PC-9 (cell line): ENCODE results near the gene AQP3. TPM values are rescaled to one million over a fixed set of nuclear protein-coding genes. Genes with fewer than 3 reads are reported as not detected.

ENCODE experiments used
- BruUV-seq: library from RNA; stranded (reverse); fragments of 400-500 nt; replicated peaks from 2 replicates; lab custom pipeline; 2021; lab: Mats Ljungman, UMichigan
- CTCF ChIA-PET: fragments of 300-600 bp; sonication (Branson Sonifier 250); formaldehyde crosslinking; loops from one replicate; lab custom pipeline; 2022; ENCODE audit warnings: antibody characterized with exemption; lab: Charles Lee
- POLR2A ChIA-PET: fragments of 300-600 bp; sonication (Branson Sonifier 250); formaldehyde crosslinking; loops from one replicate; lab custom pipeline; 2022; ENCODE audit warnings: antibody characterized with exemption; ENCODE audit not compliant: unreplicated experiment; lab: Charles Lee
- DNase-seq, 2 experiments: peaks; one replicate each; pipeline versions ENCODE4 v3.0.0 to v3.0.0-alpha.2; 2015 to 2022; ENCODE audit warnings: mixed read lengths in 1 of 2
- H2AFZ ChIP-seq: fragments of 200-600 bp; sonication (generic); 2 replicates; pipeline ENCODE4 v1.8.1; 2017; ENCODE audit warnings: antibody characterized with exemption
- H3F3A ChIP-seq: fragments of 200-600 bp; sonication (generic); 2 replicates; pipeline ENCODE4 v1.8.1; 2017; ENCODE audit warnings: antibody characterized with exemption, mild to moderate bottlenecking, low read depth; ENCODE audit not compliant: insufficient read depth
- H3K27ac ChIP-seq: fragments of 200-600 bp; sonication (generic); 2 replicates; pipeline ENCODE4 v1.6.1; 2016; ENCODE audit warnings: mixed run types
- H3K27me3 ChIP-seq: fragments of 200-600 bp; sonication (generic); 2 replicates; pipeline ENCODE4 v1.6.1; 2016; ENCODE audit warnings: low read depth, mixed run types; ENCODE audit not compliant: insufficient read depth
- H3K36me3 ChIP-seq: fragments of 200-600 bp; sonication (generic); 2 replicates; pipeline ENCODE4 v1.6.1; 2016; ENCODE audit warnings: low read depth, mixed run types
- H3K4me1 ChIP-seq: fragments of 200-600 bp; sonication (generic); replicated peaks from 2 replicates; pipeline ENCODE4 v1.6.1; 2016; ENCODE audit warnings: mixed run types; ENCODE audit not compliant: insufficient read depth
- H3K4me2 ChIP-seq: fragments of 200-600 bp; sonication (generic); 2 replicates; pipeline ENCODE4 v1.6.1; 2017; ENCODE audit warnings: mixed run types
- H3K4me3 ChIP-seq: fragments of 200-600 bp; sonication (generic); 2 replicates; pipeline ENCODE4 v1.6.1; 2016; ENCODE audit warnings: mixed run types
- H3K79me2 ChIP-seq: fragments of 200-600 bp; sonication (generic); 2 replicates; pipeline ENCODE4 v1.6.1; 2017; ENCODE audit warnings: low read depth, mixed run types
- H3K9me2 ChIP-seq: fragments of 200-600 bp; sonication (generic); 2 replicates; pipeline ENCODE4 v1.8.1; 2017; ENCODE audit warnings: mild to moderate bottlenecking; ENCODE audit not compliant: insufficient read depth
- H3K9me3 ChIP-seq: fragments of 200-600 bp; sonication (generic); 2 replicates; pipeline ENCODE4 v1.8.1; 2016; ENCODE audit warnings: low read depth; ENCODE audit not compliant: insufficient read depth
- H4K20me1 ChIP-seq: fragments of 200-600 bp; sonication (generic); 2 replicates; pipeline ENCODE4 v1.8.1; 2017; ENCODE audit not compliant: insufficient read depth
- EZH2 ChIP-seq: fragments of 200-600 bp; sonication (generic); IDR thresholded peaks from 2 replicates; pipeline ENCODE4 v1.8.0; 2017; ENCODE audit warnings: antibody characterized with exemption, low read depth
- intact Hi-C: fragments of 100-400 bp; cut with micrococcal nuclease; formaldehyde crosslinking; loops from one replicate; pipeline ENCODE4 v1.10.0; 2022; ENCODE audit not compliant: unreplicated experiment
- total RNA-seq: library from RNA; stranded (reverse); gene quantifications from 2 replicates; pipeline ENCODE4 v1.2.3, GENCODE V29; 2021
- TF ChIP-seq, protein P1 (sequence below): fragments of 200-600 bp; sonication (generic); conservative IDR thresholded peaks from 2 replicates; pipeline ENCODE4 v1.6.1; 2017; ENCODE audit warnings: mixed run types, antibody characterized with exemption, mild to moderate bottlenecking, moderate library complexity

The AQP3 gene
- total RNA-seq, 1 experiment from 2014 or later, result 9.9 TPM

DNA sequence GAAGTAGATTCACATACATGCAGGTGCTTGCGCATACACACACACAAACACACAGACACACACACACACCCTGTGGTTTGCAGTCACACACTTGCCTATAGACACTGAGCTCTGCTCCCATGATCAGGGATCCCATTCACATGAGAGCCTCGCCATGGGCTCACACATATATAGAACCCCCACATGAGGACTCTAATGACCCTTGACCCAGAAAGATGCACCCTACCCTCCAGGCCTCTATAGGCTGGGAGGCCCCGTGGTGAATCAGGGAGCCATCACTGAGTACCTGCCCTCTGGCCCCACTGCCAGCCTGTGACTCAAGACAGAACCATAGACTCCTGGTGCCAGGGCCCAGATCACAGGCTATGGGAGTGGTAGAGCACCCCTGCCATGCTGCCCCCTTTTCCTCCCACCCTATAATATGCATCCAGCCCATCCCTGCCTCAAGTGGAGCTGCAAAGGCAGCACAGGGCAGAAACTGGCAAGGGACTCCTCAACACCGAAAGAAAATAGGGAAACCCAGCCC, 3.3 kb upstream of the AQP3 start:
- intact Hi-C loops, result loop anchor here (5.0 kb wide), 1 partner anchor 33 kb away; no protein-coding TSS in a partner anchor
- no peak overlapping the region for H3K4me3 ChIP-seq
- H2AFZ ChIP-seq, result no peak overlapping the region
- POLR2A ChIA-PET, result no interaction called here
- H3K36me3 ChIP-seq, result no peaks in the 10 kb centered on the region
- no peaks in the 10 kb centered on the region for H3K9me2 ChIP-seq
- H3K27me3 ChIP-seq, result no peaks in the 10 kb centered on the region
- CTCF ChIA-PET, result no interaction called here
- H4K20me1 ChIP-seq, result no peaks in the 10 kb centered on the region
- peaks cover 7% of the 10 kb centered on the region; the same call in 1 of the 2 replicates for H3F3A ChIP-seq
- no peak for DNase-seq
- no peaks in the 10 kb centered on the region for H3K79me2 ChIP-seq
- no TSS peak for BruUV-seq
- no peak overlapping the region for H3K27ac ChIP-seq
- no peak overlapping the region for H3K4me2 ChIP-seq
- peaks cover 36% of the 10 kb centered on the region for H3K4me1 ChIP-seq
- TF ChIP-seq, protein P1, sequence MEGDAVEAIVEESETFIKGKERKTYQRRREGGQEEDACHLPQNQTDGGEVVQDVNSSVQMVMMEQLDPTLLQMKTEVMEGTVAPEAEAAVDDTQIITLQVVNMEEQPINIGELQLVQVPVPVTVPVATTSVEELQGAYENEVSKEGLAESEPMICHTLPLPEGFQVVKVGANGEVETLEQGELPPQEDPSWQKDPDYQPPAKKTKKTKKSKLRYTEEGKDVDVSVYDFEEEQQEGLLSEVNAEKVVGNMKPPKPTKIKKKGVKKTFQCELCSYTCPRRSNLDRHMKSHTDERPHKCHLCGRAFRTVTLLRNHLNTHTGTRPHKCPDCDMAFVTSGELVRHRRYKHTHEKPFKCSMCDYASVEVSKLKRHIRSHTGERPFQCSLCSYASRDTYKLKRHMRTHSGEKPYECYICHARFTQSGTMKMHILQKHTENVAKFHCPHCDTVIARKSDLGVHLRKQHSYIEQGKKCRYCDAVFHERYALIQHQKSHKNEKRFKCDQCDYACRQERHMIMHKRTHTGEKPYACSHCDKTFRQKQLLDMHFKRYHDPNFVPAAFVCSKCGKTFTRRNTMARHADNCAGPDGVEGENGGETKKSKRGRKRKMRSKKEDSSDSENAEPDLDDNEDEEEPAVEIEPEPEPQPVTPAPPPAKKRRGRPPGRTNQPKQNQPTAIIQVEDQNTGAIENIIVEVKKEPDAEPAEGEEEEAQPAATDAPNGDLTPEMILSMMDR, result no peak
- TF ChIP-seq EZH2, result no peak
- no peaks in the 10 kb centered on the region for H3K9me3 ChIP-seq

DNA sequence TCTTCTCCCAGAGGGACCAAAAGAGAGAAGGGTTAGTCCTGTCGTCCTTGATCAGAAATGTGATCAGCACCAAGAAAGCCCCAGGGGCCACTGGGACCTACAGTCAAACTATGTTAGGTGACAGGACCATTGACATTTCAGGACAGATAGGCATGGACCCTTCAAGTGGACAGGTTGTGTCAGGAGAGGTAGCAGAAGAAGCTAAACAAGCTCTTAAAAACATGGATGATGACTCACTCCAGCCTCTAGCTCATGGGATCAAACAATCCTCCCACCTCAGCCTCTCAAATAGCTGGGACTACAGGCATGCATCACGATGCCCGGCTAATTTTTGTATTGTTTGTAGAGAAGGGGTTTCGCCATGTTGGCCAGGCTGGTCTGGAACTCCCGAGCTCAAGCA, 2.3 kb upstream of the AQP3 start:
- H3K27ac ChIP-seq, result no peak overlapping the region
- H3K9me3 ChIP-seq, result no peaks in the 10 kb centered on the region
- no peaks in the 10 kb centered on the region for H3K79me2 ChIP-seq
- peaks cover 45% of the 10 kb centered on the region for H3K4me1 ChIP-seq
- no peaks in the 10 kb centered on the region for H3K27me3 ChIP-seq
- DNase-seq, result no peak
- BruUV-seq, result no TSS peak
- intact Hi-C loops, result loop anchor here (5.0 kb wide), 1 partner anchor 32 kb away; no protein-coding TSS in a partner anchor
- no peak overlapping the region for H2AFZ ChIP-seq
- peaks cover 11% of the 10 kb centered on the region; the same call in 1 of the 2 replicates for H3F3A ChIP-seq
- no peaks in the 10 kb centered on the region for H4K20me1 ChIP-seq
- H3K4me2 ChIP-seq, result no peak overlapping the region
- H3K9me2 ChIP-seq, result no peaks in the 10 kb centered on the region
- no peaks in the 10 kb centered on the region for H3K36me3 ChIP-seq
- TF ChIP-seq, protein P1, result no peak
- no peak for TF ChIP-seq EZH2
- no peak overlapping the region for H3K4me3 ChIP-seq
- ChIA-PET CTCF (interaction anchor here (0.8 kb wide), 1 partner anchor 34 kb away, joined by 7 read pairs; no protein-coding TSS in a partner anchor), POLR2A (no interaction called here)

DNA sequence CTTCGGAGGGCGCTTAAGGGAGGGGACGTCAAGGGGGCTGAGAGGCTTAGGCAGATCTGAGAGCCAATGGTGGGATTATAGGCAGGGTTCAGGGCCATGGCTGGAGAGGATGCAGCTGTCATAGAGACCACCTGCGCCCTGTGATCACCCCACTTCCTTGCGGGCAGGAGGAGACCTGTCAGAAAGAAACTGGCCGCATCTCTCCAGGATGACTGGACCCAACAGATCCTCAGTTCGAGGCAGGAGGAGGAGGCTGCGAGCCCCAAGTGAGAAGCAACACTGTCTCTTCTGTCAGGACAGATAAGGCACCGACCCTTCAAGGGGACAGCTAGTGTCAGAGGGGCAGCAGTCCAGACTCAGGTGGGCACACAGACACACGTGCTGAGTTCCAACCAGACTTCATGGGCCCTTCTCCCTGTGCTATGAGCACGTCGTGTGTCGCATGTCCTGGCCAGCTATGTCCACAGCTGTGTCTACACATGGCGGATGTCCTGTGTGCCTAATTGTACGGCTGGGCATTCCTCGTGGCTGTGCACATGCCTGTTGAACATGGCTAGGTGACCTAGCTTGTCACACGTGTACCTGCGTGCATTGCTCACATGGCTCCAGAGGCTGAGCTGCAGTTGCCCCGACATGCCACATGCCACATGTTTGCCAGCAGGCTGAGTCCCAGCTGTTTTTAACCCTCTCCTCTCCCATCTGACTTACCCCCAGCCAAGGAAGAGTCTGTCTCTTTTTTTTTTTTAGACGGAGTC, 583 bp upstream of the AQP3 start:
- Histone ChIP-seq H3K9me3 (no peaks in the 10 kb centered on the region), H3F3A (peaks cover 11% of the 10 kb centered on the region; the same call in 1 of the 2 replicates), H2AFZ (no peak overlapping the region), H3K9me2 (no peaks in the 10 kb centered on the region), H3K4me2 (peak overlapping the region; percentile 79), H3K27ac (no peak overlapping the region), H3K4me1 (peaks cover 48% of the 10 kb centered on the region), H3K36me3 (no peaks in the 10 kb centered on the region), H3K4me3 (peak overlapping the region; percentile 39; the same call in 1 of the 2 replicates), H3K27me3 (no peaks in the 10 kb centered on the region), H3K79me2 (no peaks in the 10 kb centered on the region), H4K20me1 (no peaks in the 10 kb centered on the region)
- TF ChIP-seq EZH2, result no peak
- TF ChIP-seq, protein P1, result no peak
- CTCF ChIA-PET, result interaction anchor here (0.6 to 1.2 kb wide), 2 partner anchors 26 to 39 kb away, joined by 3 to 4 read pairs; partner anchors contain the start of gene NOL6
- no peak for DNase-seq
- intact Hi-C loops, result no loop called here
- POLR2A ChIA-PET, result no interaction called here
- BruUV-seq, result no TSS peak
